MM.1S (cell line): ENCODE measurements around the gene SPATA9.

Source experiments
- DNase-seq: peaks from one replicate; pipeline ENCODE4 v3.0.0-alpha.2; 2015
- H2AFZ ChIP-seq: fragments of 300-600 bp; sonication (generic); 2 replicates; pipeline ENCODE4 v1.6.0; 2016; ENCODE audit warnings: antibody characterized with exemption, low read length
- H3F3A ChIP-seq: fragments of 300-600 bp; sonication (generic); 2 replicates; pipeline ENCODE4 v1.6.1; 2016; ENCODE audit warnings: mild to moderate bottlenecking, antibody characterized with exemption, low read length, moderate library complexity, mixed read lengths; ENCODE audit not compliant: insufficient read depth
- H3K27ac ChIP-seq: fragments of 300-600 bp; sonication (generic); 2 replicates; pipeline ENCODE4 v1.5.1; 2016; ENCODE audit warnings: mild to moderate bottlenecking, low read length
- H3K27me3 ChIP-seq: fragments of 300-600 bp; sonication (generic); replicated peaks from 2 replicates; pipeline ENCODE4 v1.6.0; 2016; ENCODE audit warnings: low read length; ENCODE audit not compliant: insufficient read depth
- H3K36me3 ChIP-seq: fragments of 300-600 bp; sonication (generic); replicated peaks from 2 replicates; pipeline ENCODE4 v1.6.1; 2016; ENCODE audit warnings: mild to moderate bottlenecking, low read length, mixed read lengths; ENCODE audit not compliant: insufficient read depth
- H3K4me1 ChIP-seq: fragments of 300-600 bp; sonication (generic); 2 replicates; pipeline ENCODE4 v1.6.1; 2016; ENCODE audit warnings: low read length, mixed read lengths
- H3K4me2 ChIP-seq: fragments of 300-600 bp; sonication (generic); 2 replicates; pipeline ENCODE4 v1.6.0; 2016; ENCODE audit warnings: low read depth, low read length
- H3K4me3 ChIP-seq: fragments of 300-600 bp; sonication (generic); 2 replicates; pipeline ENCODE4 v1.5.1; 2016; ENCODE audit warnings: low read length, mixed read lengths
- H3K79me2 ChIP-seq: fragments of 300-600 bp; sonication (generic); 2 replicates; pipeline ENCODE4 v1.6.1; 2016; ENCODE audit warnings: mixed run types, low read length, mixed read lengths
- H3K9ac ChIP-seq: fragments of 300-600 bp; sonication (generic); 2 replicates; pipeline ENCODE4 v1.6.1; 2016; ENCODE audit warnings: low read length, mixed read lengths
- H3K9me2 ChIP-seq: fragments of 300-600 bp; sonication (generic); replicated peaks from 2 replicates; pipeline ENCODE4 v1.6.1; 2016; ENCODE audit warnings: mild to moderate bottlenecking, low read length, mixed read lengths; ENCODE audit not compliant: insufficient read depth
- H3K9me3 ChIP-seq: fragments of 300-600 bp; sonication (generic); replicated peaks from 2 replicates; pipeline ENCODE4 v1.6.1; 2016; ENCODE audit warnings: mild to moderate bottlenecking, low read length, mixed read lengths; ENCODE audit not compliant: insufficient read depth
- H4K20me1 ChIP-seq: fragments of 300-600 bp; sonication (generic); 2 replicates; pipeline ENCODE4 v1.6.1; 2016; ENCODE audit warnings: mild to moderate bottlenecking, low read length, moderate library complexity, mixed read lengths; ENCODE audit not compliant: insufficient read depth
- EZH2 ChIP-seq: fragments of 300-600 bp; sonication (generic); optimal IDR thresholded peaks from 2 replicates; pipeline ENCODE3; 2017; ENCODE audit warnings: low read depth, mild to moderate bottlenecking, antibody characterized with exemption, low read length, mixed read lengths
- EZH2phosphoT487 ChIP-seq: fragments of 300-600 bp; sonication (generic); IDR thresholded peaks from 2 replicates; pipeline ENCODE4 v1.6.1; 2018; ENCODE audit warnings: antibody characterized with exemption, low read length
- TF ChIP-seq, protein P1 (sequence below): fragments of 300-600 bp; sonication (generic); IDR thresholded peaks from 2 replicates; pipeline ENCODE4 v1.5.1; 2016; ENCODE audit warnings: antibody characterized with exemption, low read length, mixed read lengths

The SPATA9 gene

DNA sequence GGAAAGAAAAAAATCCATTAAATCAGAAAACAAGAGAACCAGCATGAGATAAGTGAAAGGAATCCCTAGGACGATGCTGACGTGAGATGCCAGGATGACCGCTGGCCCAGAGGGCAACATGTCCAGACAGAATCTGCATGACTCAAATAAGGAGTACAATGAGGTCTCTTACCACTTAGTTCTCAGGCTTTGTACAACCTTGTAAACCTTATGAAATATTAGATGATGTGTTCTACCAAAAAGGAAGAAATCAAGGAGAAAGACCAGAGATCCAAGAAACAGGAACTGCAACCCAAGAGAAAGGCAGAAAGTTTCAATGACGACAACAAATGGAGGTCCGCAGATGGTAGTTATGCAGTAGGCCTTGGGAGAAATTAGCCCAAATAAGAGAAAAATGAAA lies 65.7 kb downstream of the SPATA9 start:
- no peak overlapping the region for H3K4me3 ChIP-seq
- H3K9ac ChIP-seq: no peak overlapping the region
- no peak overlapping the region for H3K4me2 ChIP-seq
- H3F3A ChIP-seq: no peaks in the 10 kb centered on the region
- TF ChIP-seq EZH2phosphoT487 (no peak), EZH2 (no peak)
- TF ChIP-seq, protein P1, sequence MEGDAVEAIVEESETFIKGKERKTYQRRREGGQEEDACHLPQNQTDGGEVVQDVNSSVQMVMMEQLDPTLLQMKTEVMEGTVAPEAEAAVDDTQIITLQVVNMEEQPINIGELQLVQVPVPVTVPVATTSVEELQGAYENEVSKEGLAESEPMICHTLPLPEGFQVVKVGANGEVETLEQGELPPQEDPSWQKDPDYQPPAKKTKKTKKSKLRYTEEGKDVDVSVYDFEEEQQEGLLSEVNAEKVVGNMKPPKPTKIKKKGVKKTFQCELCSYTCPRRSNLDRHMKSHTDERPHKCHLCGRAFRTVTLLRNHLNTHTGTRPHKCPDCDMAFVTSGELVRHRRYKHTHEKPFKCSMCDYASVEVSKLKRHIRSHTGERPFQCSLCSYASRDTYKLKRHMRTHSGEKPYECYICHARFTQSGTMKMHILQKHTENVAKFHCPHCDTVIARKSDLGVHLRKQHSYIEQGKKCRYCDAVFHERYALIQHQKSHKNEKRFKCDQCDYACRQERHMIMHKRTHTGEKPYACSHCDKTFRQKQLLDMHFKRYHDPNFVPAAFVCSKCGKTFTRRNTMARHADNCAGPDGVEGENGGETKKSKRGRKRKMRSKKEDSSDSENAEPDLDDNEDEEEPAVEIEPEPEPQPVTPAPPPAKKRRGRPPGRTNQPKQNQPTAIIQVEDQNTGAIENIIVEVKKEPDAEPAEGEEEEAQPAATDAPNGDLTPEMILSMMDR: no peak
- no peaks in the 10 kb centered on the region for H3K79me2 ChIP-seq
- no peaks in the 10 kb centered on the region for H3K9me2 ChIP-seq
- no peak overlapping the region for H3K27ac ChIP-seq
- peaks cover 13% of the 10 kb centered on the region for H3K4me1 ChIP-seq
- no peaks in the 10 kb centered on the region for H3K36me3 ChIP-seq
- H2AFZ ChIP-seq: no peak overlapping the region
- DNase-seq: no peak
- H3K27me3 ChIP-seq: no peaks in the 10 kb centered on the region
- H4K20me1 ChIP-seq: no peaks in the 10 kb centered on the region
- no peaks in the 10 kb centered on the region for H3K9me3 ChIP-seq

DNA sequence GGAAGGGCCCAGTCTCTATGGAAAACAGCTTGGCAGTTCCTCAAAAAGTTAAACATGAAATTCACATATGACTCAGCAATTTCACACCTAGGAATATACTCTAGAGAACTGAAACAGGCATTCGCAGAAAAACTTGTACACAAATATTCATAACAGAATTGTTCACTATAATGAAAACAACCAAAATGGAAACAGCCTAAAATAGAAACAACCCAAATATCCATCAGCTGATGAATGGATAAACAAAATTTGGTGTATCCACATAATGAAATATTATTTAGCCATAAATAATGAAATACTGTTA lies 67.7 kb downstream of the SPATA9 start:
- Histone ChIP-seq H3K27me3 (no peaks in the 10 kb centered on the region), H3K4me3 (no peak overlapping the region), H3K27ac (no peak overlapping the region), H3K9ac (no peak overlapping the region), H3K36me3 (no peaks in the 10 kb centered on the region), H3F3A (no peaks in the 10 kb centered on the region), H2AFZ (no peak overlapping the region), H3K9me3 (no peaks in the 10 kb centered on the region), H3K9me2 (no peaks in the 10 kb centered on the region), H3K4me2 (no peak overlapping the region), H4K20me1 (no peaks in the 10 kb centered on the region), H3K79me2 (no peaks in the 10 kb centered on the region), H3K4me1 (0 out of 2 replicates have a peak, but pooled peaks cover 2% of the 10 kb centered on the region)
- no peak for TF ChIP-seq EZH2
- TF ChIP-seq, protein P1: no peak
- TF ChIP-seq EZH2phosphoT487: no peak
- DNase-seq: no peak

DNA sequence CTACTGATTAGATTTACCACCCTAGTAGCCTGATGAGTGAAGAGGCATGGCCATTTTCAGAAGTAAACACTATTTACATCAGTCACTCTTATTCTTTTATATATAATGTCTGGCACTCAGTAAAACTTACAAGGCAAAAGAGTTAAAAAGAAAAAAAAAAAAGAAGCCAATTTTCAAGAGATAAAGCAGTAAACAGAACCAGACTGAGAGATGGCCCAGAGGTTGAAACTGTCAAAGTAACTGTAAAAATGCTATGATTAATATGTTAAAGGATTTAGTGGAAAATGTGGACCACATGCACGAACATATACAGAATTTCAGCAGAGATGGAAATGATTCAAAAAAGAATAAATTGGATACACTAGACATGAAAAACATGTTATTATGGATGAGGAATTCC lies 69.3 kb downstream of the SPATA9 start:
- no peak overlapping the region for H3K4me3 ChIP-seq
- no peak overlapping the region for H3K27ac ChIP-seq
- H3K9me2 ChIP-seq: no peaks in the 10 kb centered on the region
- H3K9me3 ChIP-seq: no peaks in the 10 kb centered on the region
- H3K4me2 ChIP-seq: no peak overlapping the region
- no peaks in the 10 kb centered on the region for H3K36me3 ChIP-seq
- H3K79me2 ChIP-seq: no peaks in the 10 kb centered on the region
- no peak overlapping the region for H2AFZ ChIP-seq
- TF ChIP-seq EZH2 (no peak), EZH2phosphoT487 (no peak)
- TF ChIP-seq, protein P1: no peak
- no peaks in the 10 kb centered on the region for H3K27me3 ChIP-seq
- H3F3A ChIP-seq: no peaks in the 10 kb centered on the region
- no peak overlapping the region for H3K9ac ChIP-seq
- no peak for DNase-seq
- no peaks in the 10 kb centered on the region for H4K20me1 ChIP-seq
- no peaks in the 10 kb centered on the region for H3K4me1 ChIP-seq

DNA sequence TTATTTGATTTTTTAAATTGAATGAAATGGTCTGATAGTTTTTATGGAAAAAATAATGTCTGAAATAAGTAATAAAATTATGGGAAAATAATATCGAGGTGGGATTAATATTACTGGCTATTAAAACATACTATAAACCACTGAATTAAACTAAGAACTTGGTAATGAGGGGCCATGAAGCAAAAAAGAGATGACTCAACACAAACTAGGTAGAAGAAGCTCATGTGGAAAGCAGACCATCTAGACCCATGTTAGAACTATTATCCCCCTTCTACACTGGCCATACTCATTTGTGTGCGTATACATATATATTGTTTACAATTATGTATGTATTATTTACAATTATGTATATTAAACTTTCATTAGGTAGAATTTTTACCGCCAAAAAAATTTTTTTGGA lies 71.4 kb downstream of the SPATA9 start:
- Histone ChIP-seq H3K9me2 (no peaks in the 10 kb centered on the region), H3K27ac (no peak overlapping the region), H3K4me2 (no peak overlapping the region), H3K4me1 (no peaks in the 10 kb centered on the region), H2AFZ (no peak overlapping the region), H3K9ac (no peak overlapping the region), H3K36me3 (no peaks in the 10 kb centered on the region), H3K4me3 (no peak overlapping the region), H3F3A (no peaks in the 10 kb centered on the region), H3K79me2 (no peaks in the 10 kb centered on the region), H3K9me3 (no peaks in the 10 kb centered on the region), H4K20me1 (no peaks in the 10 kb centered on the region), H3K27me3 (no peaks in the 10 kb centered on the region)
- DNase-seq: no peak
- TF ChIP-seq, protein P1: no peak
- no peak for TF ChIP-seq EZH2
- no peak for TF ChIP-seq EZH2phosphoT487
